ENCODE measurements around the gene PXDN.
"Not testable (repeated sequence)": the region's sequence is repeated elsewhere in the genome, so short reads cannot be mapped to it uniquely, and the experiment has no call there.

PXDN gene

DNA sequence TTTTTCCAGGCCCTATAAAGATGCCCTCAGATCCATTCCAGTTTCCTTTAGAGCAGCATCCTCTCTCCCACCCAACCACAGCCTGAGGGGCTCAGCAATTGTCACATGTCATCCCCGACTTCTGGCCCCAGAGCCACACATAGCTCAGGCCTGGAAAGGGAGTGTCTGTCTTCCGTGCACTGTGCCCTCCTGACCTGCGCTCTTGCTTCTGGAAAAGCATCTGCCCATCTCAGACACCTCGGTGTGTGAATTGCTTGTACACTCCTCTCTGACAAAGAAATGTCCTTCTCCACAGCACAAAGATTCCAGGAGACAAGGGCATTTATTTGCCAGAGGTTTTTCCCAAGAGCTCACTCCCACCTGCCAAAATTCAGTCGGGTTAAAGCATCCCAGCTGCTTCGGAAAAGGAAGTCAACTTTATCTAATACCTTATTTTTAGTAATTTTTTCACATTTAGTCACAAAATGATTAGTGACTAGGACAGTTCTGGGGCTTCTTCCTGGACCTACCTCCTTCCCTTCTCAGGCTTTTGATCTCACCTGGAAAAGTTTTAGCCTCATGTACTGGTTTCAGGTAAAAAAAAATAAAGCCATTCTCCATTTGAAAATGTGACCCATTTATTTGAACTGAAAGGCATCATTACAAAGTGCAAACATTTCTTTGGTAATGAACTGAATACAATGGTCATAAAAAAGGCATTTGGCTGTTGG is 112.9 kb downstream of the PXDN start:
- no peak for DNase-seq

DNA sequence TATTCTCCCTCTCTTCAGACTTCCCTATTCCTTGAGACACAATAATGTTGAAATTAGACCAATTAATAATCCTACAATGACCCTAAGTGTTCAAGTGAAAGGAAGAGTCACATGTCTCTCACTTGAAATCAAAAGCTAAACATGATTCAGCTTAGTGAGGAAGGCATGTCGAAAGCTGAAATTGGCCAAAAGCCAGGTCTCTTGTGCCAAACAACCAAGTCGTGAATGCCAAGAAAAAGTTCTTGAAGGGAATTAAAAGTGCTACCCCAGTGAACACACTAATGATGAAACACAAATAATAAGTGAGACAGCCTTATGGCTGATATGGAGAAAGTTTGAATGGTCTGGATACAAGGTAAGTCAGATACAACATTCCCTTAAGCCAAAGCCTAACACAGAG is 115.4 kb downstream of the PXDN start:
- DNase-seq = no peak

DNA sequence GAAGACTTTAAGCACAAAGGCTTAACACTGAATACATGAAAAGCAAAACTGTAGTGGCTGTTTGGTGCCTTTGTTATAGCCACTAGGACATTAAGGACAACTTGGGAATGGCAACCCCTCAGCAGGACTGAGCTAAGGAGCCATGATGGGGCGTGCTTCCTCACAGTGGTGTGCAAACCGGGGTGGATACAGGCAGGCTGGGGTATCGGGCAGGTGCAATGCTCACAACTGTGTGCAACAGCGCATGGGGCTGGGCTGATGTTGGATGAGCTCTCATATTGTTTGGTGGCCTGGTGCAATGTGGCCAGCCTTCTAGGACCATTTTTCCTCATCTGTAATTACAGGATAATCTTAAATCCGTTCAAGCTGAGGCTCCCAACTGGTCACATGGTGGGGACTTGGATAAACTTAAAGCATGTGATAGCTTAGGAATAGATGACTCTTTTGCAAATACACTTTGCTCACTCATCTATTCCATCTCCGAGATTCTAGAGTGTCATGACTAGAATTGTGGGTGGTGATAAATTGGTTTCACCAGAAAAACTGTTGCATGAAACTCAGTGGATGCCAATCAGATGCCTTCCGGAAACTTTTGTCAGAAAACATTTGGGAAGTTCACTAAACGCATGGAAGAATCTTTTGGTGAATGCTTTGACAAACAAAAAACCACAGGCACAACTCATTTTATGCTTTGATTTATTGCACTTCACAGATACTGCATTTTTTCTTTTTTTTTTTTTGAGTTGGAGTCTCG is 116.5 kb downstream of the PXDN start:
- no peak for DNase-seq

DNA sequence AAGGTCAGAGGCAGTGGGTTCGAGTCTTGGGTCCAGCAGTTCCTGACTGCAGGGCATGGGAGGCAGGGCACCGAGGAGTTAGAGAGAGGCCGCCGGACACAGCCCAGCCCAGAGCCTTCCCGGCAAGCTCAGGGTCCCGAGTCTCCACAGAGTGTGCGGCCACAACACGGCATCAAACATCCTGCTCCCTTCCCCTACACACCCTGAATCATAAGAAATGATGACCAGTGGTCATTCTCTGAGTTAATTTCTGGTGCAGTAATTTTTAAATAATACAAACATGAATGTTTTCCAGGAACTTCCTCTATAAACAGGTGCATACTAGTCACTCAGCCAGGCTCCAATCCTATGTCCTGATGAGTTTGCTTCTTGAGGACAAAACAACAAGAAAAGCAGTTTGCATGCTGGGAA is 118.0 kb downstream of the PXDN start:
- no peak for DNase-seq

DNA sequence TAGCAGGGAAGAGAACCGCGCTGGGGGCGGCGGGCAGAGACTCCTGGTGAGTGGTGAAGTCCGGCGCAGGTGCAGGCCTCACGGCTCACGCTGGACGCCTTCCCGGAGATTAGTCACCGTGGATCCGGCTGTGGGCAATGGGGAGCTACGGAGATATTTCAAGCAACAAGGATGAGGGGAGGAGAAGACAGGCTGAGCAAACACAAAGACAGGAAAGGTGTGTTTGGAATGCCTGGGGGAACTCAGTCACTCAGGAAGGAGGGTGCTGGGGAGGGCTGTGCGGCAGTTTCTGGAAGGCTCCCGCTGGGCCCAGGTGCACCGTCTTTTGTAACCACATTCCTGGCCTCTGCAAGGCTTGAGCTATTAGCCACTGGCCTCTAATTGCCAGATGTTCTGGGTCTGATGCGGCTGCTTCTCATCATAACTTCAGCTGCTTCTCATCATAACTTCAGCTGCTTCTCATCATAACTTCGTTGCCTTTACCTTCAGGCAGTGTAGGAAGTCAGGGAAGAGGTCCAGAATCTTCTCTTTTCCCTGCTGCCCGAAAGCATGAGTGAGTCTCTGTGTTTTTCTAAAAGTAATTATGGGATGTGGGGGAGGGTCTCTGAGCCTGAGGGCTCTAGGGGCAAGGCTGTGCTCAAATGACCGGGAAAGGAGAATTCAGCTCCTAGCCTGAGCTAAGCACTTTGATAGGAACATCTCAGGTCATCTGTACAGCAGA is 118.9 kb downstream of the PXDN start:
- no peak for DNase-seq

DNA sequence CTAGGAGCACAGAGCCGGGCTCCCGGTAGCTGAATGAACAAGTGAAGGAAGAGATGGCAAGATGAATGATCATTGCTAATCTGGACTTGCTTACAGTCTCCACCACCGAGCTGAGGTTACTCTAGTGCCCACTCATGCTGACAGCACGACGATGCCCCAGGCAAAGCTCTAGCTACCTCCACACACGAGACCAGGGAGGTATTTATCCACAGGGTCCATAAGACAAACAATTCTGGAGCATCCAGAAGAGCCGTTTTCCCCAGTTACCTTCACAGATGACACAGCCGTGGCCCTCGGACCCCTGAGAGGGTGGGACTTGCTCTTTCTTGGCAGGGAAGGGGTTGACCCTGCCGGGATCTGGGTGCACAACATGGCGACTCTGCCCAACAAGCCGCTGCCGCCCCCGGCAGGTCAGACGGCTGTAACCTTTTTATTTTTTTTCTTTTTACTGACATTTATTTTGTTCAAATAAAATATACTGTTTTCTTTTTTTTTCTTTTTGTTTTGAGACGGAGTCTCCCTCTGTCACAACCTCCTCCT is 120.3 kb downstream of the PXDN start:
- DNase-seq = no peak

DNA sequence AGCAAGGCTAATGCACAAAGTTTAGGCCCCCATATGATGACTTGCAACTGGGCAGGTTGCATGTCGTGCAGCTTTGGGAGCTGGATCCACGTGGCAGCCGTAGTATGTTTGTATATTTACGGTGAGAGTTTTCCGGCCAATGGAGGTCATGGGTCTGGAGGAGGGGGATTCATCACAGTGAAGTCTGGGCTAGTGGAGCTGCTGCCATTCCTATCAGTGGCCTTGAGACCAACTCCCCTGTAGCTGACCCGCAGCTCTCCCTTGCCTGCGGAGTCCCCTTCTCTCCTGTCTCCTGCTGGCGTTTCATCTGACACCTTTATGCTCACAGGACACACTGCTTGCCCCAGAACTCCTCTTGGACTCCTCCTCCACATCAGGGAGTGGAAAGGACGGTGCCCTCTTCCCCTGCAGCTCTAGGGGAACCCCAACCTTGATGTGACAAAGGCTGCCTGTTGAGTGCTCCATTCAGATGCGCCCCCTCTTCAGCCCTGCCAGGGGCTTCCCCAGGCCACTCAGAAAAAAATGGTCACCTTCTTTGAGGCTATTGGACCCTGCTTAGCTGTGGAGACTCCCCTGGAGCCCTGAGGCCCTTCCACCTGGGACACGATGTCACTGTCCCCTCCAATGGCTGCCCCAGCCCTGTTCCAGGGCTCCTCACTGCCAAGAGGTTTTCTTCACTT is 121.7 kb downstream of the PXDN start:
- DNase-seq = no peak

DNA sequence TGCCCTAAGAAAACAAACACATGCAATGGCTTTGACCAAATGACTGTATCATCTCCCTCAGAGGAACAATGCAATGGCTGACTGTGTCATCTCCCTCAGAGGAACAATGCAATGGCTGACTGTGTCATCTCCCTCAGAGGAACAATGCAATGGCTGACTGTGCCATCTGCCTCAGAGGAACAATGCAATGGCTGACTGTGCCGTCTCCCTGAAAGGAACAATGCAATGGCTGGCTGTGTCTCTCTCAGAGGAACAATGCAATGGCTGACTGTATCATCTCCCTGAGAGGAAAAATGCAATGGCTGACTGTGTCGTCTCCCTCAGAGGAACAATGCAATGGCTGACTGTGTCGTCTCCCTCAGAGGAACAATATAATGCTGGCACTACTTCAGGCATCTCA is 122.3 kb downstream of the PXDN start:
- DNase-seq = not testable (repeated sequence)

DNA sequence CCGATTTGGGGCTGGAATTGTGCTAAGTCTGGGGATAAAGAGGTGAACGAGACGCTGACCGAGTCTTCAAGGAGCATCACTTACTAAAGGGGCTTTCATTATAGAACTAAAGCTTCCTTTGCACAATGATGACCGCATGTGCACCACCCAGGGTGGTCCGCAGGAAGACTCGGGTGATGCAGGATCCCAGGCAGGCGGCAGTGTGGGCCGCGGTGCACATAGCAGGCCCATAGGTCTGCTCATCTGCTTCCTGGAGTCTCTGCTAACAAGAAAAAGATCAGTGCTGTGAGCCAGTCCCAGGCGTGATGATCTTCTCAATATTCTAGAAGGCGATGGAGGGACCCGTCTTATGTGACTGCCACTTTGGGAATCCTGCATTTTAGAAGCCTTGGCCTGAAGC is 122.8 kb downstream of the PXDN start:
- no peak for DNase-seq

DNA sequence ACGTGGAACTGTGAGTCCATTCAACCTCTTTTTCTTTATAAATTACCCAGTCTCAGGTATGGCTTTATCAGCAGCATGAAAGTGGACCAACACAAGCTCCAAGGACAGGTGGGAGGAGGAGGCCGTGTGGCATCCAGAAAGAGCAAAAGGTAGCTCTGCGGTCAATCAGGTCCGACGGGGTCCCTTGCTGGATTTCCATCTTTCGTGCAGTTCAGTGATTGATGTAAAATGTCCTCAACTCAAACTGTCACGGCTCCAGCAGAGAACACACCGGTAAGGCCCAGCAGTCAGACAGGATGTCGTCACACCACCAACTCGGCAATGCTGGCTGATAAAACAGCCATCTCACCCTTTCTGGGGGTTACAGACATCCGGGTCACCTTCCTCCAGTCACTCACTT is 123.3 kb downstream of the PXDN start:
- no peak for DNase-seq

DNA sequence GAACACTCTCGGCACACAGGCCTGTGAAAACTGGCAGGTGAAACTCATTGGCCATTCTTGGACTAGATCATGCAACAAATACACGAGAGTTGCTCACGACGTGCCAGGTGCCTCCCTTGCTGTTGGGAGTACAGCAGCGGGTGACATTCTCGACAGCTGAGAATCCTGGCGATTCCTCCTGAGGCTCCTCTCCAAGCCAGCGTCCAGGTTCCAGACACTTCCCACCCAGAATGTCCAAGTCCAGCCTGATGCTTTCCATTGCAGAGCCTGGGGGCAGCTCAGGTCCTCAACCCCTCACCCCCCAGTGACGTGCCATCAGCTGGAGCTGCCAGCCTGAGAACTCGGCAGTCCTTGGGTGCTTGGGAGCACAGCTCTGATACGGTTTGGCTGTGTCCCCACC is 124.2 kb downstream of the PXDN start:
- no peak for DNase-seq

DNA sequence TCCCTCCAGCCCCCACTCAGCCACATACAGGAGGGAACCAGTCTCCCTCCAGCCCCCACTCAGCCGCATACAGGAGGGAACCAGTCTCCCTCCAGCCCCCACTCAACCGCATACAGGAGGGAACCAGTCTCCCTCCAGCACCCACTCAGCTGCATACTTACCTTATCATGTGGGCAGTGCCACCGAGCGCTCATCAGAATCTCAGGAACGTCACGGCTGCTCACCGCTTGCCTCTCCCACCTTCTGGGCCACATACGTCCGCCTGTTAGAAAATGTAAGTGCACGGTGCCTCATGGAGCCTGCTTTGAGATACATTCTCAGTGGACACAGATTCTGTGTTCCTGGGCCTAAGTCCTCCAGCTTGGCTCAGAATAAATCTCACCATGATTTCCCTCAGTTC is 124.8 kb downstream of the PXDN start:
- no peak for DNase-seq

DNA sequence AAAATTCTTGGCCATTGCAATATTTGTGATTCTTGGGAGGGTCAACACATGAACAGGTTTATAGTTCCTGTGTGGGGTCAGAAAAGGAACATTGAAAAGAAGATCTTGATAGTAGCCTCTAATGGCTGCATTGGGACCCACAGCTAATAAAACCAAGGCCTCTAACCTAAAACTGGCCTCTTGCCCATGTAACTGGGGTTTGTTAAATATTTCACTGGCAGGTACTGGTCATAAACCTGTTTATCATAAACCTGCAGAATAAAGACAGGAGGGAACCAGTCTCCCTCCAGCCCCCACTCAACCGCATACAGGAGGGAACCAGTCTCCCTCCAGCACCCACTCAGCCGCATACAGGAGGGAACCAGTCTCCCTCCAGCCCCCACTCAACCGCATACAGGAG is 125.3 kb downstream of the PXDN start:
- no peak for DNase-seq

DNA sequence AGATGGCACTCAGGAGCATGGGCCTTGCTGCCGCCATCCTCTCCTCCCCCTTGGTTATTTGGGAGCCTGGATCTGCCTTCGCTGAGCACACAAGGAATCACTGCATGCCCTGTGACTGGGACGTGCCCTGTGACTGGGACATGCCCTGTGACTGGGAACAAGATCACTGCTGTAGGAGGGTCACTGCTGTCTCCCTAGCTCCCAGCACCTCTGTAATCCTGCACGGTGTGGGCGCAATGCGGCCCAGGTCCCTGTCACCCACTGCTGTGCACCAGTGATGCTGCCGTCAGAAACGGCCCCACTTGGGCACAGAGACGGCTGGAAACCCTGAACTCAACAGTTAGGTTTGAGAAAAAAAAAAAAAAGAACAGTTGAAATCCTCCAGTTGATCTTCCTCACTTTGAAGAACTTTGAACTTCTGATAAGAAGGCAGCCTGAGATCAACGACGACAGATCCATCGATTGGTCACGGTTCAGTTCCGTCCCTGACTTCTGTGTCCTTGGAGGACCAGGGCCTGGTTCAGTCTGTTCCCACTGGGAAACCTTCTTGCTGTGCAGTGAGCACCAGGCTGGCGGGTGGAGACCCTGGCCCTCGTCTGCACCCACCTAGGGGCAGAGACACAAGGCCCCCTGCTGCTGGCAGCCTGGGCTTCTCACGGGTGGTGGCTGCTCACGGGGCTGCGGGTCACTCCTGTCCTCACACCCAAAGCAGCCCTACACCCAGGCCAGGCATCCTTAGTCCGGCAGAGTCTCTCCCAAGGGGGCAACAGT is 125.9 kb downstream of the PXDN start:
- no peak for DNase-seq

DNA sequence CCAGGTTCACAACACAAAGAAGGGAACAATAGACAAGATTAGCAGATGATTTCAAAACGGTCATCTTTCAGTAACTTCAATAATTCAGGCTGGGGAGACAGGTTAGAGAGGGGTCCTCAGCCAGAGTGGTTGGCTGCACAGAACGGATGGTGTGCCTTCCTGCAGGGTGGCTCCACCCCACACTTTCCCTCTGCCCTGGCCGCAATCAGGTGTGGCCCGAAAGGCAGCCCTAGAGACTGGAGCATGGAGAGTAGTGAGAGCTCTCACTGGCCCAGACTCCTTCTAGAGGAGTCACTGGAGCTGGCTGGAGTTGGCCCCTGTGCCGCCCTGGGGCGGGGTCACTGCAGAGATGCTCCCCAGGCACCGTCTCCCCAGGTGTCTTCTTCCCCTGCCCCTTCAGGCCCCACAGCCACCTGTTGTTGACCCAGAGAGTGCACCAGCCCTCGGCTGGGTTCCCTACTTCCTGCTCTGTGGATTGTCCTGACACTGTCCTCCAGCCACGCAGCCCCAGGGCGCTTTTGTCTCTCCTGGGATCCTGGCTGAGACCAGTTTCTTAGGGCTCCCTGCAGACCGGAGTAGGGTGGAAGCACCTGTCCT is 126.8 kb downstream of the PXDN start:
- DNase-seq = no peak

DNA sequence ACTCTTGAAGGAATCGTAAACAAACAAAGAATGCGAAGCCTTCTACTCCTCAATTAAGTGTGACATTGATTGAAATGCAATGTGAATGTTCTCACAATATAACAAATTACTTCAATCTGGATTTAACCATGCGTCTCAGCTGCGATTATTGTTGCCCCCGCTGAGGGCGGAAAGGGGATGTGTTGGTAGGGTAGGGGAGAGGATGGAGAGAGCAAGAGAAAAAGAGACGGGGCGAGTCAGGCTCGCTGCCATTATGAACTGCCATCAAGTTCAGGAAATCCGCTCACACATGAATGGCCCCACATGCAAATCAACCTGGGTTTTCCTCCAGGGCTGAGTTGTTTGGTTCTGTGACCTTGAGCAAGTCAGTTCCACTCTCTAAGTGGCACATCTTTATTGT is 129.8 kb downstream of the PXDN start:
- no peak for DNase-seq

DNA sequence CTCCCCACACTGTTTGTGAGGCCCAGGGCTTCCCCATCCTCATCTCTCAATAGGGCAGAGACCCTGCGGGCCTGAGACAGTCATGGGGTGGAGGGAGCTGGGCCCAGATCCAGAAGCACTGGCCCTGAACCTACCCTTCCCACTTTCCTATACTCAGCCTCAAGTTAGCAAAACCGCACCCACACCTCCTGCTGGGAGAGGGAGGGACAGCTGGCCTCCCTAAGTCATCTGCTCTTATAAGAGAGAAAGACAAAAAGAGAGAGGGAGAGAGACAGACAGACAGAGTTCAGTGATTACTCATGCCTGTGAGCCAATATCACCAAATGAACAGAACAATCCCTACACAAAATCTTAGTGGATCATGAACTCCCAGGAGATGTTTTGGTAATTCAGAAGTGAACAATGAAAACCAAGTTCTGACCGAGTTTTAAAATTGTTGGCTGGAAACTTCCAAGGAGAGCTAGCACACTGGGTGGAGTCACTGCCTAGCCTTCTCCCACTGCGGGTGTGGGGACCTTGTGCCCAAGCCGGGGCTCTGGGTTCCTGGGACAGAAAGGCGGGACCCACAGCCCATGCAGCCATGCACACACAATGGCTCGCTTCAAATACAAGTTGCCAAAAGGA is 130.5 kb downstream of the PXDN start:
- DNase-seq = no peak

DNA sequence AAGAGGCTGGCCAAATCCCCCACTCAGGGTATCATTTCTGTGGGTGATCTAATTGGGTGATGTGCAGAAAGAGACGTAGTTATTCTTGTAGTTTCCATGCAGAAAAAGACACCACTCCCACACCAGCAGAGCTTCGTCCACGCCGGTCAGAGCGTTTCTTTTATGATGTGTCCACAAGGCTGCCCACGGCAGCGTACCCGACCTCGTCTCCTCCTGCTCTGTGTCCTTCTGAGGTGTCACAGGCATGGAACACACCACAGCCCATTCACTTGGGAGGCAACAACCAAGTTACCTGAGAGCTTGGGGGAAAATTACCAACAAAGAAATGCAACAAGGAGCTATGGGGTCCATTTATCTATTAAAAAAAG is 131.3 kb downstream of the PXDN start:
- no peak for DNase-seq

DNA sequence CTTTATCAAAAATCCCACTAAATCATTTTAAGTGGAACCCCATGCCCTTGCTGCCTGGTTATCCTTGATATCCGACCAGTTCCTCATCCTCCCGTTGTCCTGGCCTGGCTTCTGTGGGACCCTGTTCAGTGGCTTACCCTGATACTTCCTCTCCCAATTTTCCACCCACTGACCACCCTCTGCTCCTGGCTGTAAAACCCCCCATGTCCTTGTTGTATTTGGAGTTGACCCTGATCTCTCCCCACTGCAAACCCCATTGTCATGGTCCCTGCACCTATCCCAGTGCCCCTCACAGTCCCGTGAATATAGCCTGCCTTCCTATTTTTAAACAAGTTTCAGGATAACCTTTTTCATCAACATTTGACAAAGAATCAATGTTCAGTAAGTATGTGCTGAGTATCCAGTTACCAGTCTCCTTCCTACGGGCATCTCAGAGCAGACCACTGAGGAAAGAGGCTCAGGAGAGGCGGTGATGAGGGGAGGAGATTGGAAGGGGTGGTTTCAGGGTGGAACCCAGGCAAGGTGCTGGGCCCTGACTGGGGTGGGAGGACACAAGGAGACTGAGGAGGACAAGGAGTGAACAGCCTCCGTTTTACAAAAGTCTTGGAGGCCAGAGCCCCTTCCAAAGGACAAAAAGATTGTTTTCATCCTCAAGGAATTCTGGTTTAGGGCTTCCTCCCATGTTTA is 131.8 kb downstream of the PXDN start:
- DNase-seq = no peak

DNA sequence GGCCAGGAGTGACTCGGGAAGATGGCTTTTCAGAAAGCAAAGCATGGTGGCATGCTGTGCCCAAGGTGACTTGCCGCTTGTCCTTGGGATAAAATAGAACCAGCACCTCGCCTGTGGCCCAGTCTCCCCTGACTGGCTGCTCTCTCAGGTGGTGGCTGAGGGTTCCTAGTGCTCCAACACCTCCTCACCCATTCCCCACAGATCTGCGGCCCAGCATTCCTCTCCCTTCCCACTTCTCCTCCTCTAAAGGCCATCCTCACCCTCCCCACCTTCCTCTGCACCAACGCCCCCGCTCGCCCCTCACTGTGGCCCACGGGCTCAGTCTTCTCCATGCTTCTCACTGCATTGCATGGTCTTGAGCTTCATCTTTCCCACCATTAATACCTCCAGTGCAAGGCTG is 132.4 kb downstream of the PXDN start:
- DNase-seq = no peak

DNA sequence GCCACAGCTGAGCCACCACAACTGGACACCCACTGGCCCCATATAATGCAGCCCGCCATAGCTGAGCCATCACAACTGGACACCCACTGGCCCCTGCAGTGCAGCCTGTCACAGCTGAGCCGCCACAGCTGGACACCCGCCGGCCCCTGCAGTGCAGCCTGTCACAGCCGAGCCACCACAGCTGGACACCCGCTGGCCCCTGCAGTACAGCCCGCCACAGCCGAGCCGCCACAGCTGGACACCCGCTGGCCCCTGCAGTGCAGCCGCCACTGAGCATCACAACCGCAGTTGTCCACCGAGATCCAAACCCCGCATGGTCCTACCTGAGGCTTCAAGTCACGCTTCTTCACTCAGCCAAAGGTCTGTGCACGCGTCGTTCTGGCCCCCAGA is 134.2 kb downstream of the PXDN start:
- no peak for DNase-seq
